Mesendoderm (in vitro differentiated cells): ENCODE results near the gene CDH23.

Source experiments
- DNase-seq: peaks from one replicate; pipeline ENCODE4 v3.0.0; 2013
- H2AK5ac ChIP-seq: 2 replicates; pipeline ENCODE4 v1.6.1; 2013; ENCODE audit warnings: low read length, inconsistent platforms
- H2BK120ac ChIP-seq: 2 replicates; pipeline ENCODE4 v1.6.1; 2013; ENCODE audit warnings: low read depth, mild to moderate bottlenecking, low read length, moderate library complexity, mixed read lengths
- H2BK15ac ChIP-seq: replicated peaks from 2 replicates; pipeline ENCODE4 v1.6.1; 2013; ENCODE audit warnings: low read depth, mild to moderate bottlenecking, moderate library complexity
- H2BK5ac ChIP-seq: 2 replicates; pipeline ENCODE4 v1.6.1; 2013; ENCODE audit warnings: low read length, inconsistent platforms
- H3K18ac ChIP-seq: 2 replicates; pipeline ENCODE4 v1.6.1; 2013; ENCODE audit warnings: mild to moderate bottlenecking, low read length, mixed read lengths
- H3K23ac ChIP-seq: one replicate; pipeline ENCODE4 v1.6.1; 2013; ENCODE audit warnings: low read length
- H3K27ac ChIP-seq: 2 replicates; pipeline ENCODE4 v1.5.1; 2013; ENCODE audit warnings: low read depth, mild to moderate bottlenecking, inconsistent platforms, low read length, moderate library complexity
- H3K27me3 ChIP-seq: 2 replicates; pipeline ENCODE4 v1.6.1; 2013; ENCODE audit warnings: low read length, control low read depth, mild to moderate bottlenecking, inconsistent platforms; ENCODE audit not compliant: insufficient read depth, poor library complexity
- H3K36me3 ChIP-seq: 2 replicates; pipeline ENCODE4 v1.6.1; 2013; ENCODE audit warnings: low read length, inconsistent platforms; ENCODE audit not compliant: control insufficient read depth, insufficient read depth
- H3K4ac ChIP-seq: one replicate; pipeline ENCODE4 v1.6.1; 2013; ENCODE audit warnings: low read depth, mild to moderate bottlenecking, low read length, moderate library complexity
- H3K4me1 ChIP-seq: 2 replicates; pipeline ENCODE4 v1.6.1; 2013; ENCODE audit warnings: low read depth, low read length, inconsistent platforms; ENCODE audit not compliant: control insufficient read depth
- H3K4me2 ChIP-seq: 2 replicates; pipeline ENCODE4 v1.6.1; 2013; ENCODE audit warnings: low read length
- H3K4me3 ChIP-seq: 2 replicates; pipeline ENCODE4 v1.5.1; 2013; ENCODE audit warnings: mild to moderate bottlenecking, low read length
- H3K56ac ChIP-seq: one replicate; pipeline ENCODE4 v1.6.1; 2013; ENCODE audit warnings: low read length
- H3K79me1 ChIP-seq: 2 replicates; pipeline ENCODE4 v1.6.1; 2013; ENCODE audit warnings: low read length, inconsistent platforms
- H3K79me2 ChIP-seq: 2 replicates; pipeline ENCODE4 v1.6.1; 2013; ENCODE audit warnings: mild to moderate bottlenecking, low read length; ENCODE audit not compliant: control insufficient read depth, insufficient read depth
- H3K9ac ChIP-seq: 2 replicates; pipeline ENCODE4 v1.6.1; 2013; ENCODE audit warnings: low read length, inconsistent platforms
- H4K5ac ChIP-seq: one replicate; pipeline ENCODE4 v1.6.1; 2013; ENCODE audit warnings: low read length
- H4K8ac ChIP-seq: one replicate; pipeline ENCODE4 v1.6.1; 2013; ENCODE audit warnings: low read depth, mild to moderate bottlenecking, control low read depth, low read length, moderate library complexity
- WGBS: extraction: QIAGEN DNeasy Blood & Tissue Kit; methylation state at CpG from one replicate; pipeline ENCODE4 v1.1.7; 2013; ENCODE audit warnings: low lambda C conversion rate, missing lambda C conversion rate; ENCODE audit not compliant: insufficient coverage; ENCODE audit errors: extremely low coverage; 5-methylcytosine and 5-hydroxymethylcytosine counted together

The CDH23 gene

DNA sequence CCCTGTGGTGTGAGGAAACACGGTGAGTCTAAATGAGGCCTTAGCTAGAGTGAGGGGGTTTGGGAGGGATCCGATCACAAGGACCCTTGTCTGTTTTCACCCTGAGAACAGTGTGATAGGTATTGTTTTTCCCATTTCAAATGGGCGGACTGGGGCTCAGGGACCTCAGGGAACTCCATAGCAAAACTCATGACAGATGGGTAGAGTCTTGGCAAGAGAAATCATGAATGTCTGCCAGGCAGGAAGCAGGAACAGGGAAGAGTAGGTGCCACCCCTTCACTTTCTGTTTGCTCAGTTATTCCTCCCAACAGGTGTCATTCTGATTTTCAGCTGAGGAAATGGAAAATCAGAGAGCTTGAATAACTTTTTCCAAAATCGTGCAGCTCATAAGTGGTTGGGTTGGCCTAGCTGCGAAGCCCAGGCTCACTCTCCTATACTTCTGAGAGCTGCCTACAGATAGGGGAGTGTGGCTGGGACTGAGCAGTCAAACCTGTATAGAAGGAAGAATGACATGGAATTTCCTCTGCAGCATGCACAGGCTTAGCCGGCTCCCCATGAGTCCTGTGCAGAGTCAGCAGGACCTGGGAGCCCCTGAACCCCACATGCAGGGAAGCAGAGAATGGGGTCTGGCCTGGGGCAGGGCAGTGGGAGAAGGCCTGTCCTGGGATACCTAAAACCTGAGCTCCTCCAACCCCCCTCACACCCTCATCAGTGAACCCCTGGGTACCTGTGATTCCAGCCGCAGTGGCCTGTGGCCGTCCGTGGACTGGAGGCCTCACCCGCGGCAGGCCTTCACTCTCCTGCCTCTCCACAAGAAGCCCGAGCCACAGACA lies 340.5 kb downstream of the CDH23 start:
- no peak overlapping the region for H3K4ac ChIP-seq
- no peak overlapping the region for H3K18ac ChIP-seq
- H3K4me1 ChIP-seq, result no peaks in the 10 kb centered on the region
- no peaks in the 10 kb centered on the region for H3K27me3 ChIP-seq
- no peaks in the 10 kb centered on the region for H3K79me2 ChIP-seq
- H3K9ac ChIP-seq, result no peak overlapping the region
- H3K27ac ChIP-seq, result no peak overlapping the region
- no peaks in the 10 kb centered on the region for H3K79me1 ChIP-seq
- WGBS, result no CpG with 5 or more reads among the region's 12 CpGs
- H4K8ac ChIP-seq, result no peak overlapping the region
- no peak overlapping the region for H2AK5ac ChIP-seq
- H2BK15ac ChIP-seq, result no peak overlapping the region
- H3K36me3 ChIP-seq, result no peaks in the 10 kb centered on the region
- H3K4me2 ChIP-seq, result no peak overlapping the region
- no peak overlapping the region for H3K56ac ChIP-seq
- no peak overlapping the region for H3K4me3 ChIP-seq
- DNase-seq, result no peak
- H3K23ac ChIP-seq, result no peak overlapping the region
- no peak overlapping the region for H4K5ac ChIP-seq
- no peak overlapping the region for H2BK120ac ChIP-seq
- no peak overlapping the region for H2BK5ac ChIP-seq

DNA sequence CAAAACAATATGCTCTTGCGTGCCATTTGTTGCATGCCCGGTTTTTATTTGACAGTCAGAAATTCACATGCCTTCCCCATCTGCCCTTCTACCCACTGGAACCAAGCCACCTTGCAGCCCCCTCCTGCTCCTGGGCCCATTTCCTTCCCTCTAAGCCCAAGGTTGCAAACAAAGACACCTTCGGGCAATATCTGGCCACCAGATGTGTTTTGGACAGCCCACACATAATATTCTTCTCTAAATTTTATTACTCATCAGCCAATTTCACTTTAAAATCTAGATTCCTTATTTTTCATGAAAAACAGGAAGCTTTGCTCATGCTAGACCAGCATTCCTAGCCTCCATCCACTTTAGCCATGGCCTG lies 341.1 kb downstream of the CDH23 start:
- Histone ChIP-seq H4K5ac (no peak overlapping the region), H3K56ac (no peak overlapping the region), H3K4ac (no peak overlapping the region), H2BK15ac (no peak overlapping the region), H4K8ac (no peak overlapping the region), H2BK5ac (no peak overlapping the region), H3K79me2 (no peaks in the 10 kb centered on the region), H2AK5ac (no peak overlapping the region), H3K27ac (no peak overlapping the region), H3K4me1 (no peaks in the 10 kb centered on the region), H3K18ac (no peak overlapping the region), H3K79me1 (no peaks in the 10 kb centered on the region), H3K4me2 (no peak overlapping the region), H3K9ac (no peak overlapping the region), H3K27me3 (no peaks in the 10 kb centered on the region), H3K23ac (no peak overlapping the region), H3K4me3 (no peak overlapping the region), H3K36me3 (no peaks in the 10 kb centered on the region), H2BK120ac (no peak overlapping the region)
- no peak for DNase-seq
- no CpG with 5 or more reads among the region's 3 CpGs for WGBS

DNA sequence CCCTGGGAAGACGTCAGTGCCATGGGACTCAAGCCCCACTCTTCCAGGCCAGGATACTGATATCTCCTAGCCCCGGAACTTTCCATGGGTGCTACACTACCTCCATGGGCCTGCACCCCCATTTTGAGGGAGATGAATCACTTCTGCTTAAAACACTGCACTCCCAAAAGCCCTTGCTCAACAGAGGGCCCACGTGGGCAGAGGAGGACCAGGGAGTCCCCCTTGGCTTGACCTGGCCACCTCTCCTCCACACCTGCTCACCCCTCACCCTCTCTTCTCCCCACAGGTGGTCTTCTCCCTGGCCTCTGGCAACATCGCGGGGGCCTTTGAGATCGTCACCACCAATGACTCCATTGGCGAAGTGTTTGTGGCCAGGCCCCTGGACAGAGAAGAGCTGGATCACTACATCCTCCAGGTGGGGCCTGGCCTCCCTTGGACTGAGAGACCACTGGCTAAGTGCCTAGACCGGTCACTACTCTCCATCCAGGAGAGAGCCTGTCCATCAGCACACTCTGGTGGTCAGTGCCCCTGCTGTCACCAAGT lies 342.7 kb downstream of the CDH23 start:
- H3K4me1 ChIP-seq, result no peaks in the 10 kb centered on the region
- no peaks in the 10 kb centered on the region for H3K36me3 ChIP-seq
- no peak overlapping the region for H3K4me2 ChIP-seq
- H3K18ac ChIP-seq, result no peak overlapping the region
- H3K4me3 ChIP-seq, result no peak overlapping the region
- no peak overlapping the region for H3K27ac ChIP-seq
- no peak overlapping the region for H3K23ac ChIP-seq
- H3K79me2 ChIP-seq, result no peaks in the 10 kb centered on the region
- H4K8ac ChIP-seq, result no peak overlapping the region
- no peak overlapping the region for H3K56ac ChIP-seq
- H3K4ac ChIP-seq, result no peak overlapping the region
- H2BK120ac ChIP-seq, result no peak overlapping the region
- no peak overlapping the region for H4K5ac ChIP-seq
- no CpG with 5 or more reads among the region's 8 CpGs for WGBS
- H3K27me3 ChIP-seq, result no peaks in the 10 kb centered on the region
- no peak overlapping the region for H3K9ac ChIP-seq
- no peak overlapping the region for H2BK15ac ChIP-seq
- no peaks in the 10 kb centered on the region for H3K79me1 ChIP-seq
- H2BK5ac ChIP-seq, result no peak overlapping the region
- no peak for DNase-seq
- H2AK5ac ChIP-seq, result no peak overlapping the region

DNA sequence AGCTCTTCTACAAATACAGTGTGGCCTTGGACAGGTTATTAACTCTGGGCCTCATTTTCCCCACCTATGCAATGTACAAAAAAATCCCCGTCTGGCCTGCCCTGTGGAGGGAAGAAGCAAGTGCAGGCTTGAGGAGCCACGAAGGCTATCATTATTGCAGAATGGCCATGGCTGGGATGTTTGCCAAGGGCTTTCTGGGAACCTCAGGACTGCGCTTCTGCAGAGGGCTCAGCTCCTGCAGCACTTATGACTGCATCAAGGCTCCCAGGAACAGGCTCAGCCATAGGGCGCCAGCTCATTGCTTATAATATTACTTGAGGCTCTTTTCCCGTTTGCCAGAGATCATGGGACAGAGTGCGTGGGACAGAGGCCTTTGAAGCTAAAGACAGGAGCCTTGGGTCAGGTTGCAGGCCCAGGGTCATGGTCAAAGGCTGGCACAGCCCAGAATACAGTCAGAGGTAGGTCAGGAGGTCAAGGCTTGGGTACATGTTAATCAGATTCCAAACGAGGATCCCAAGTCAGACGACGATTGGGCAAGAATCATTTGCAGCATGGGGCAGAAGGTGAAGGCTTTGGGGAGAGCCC lies 343.4 kb downstream of the CDH23 start:
- Histone ChIP-seq H3K27me3 (no peaks in the 10 kb centered on the region), H3K4me1 (no peaks in the 10 kb centered on the region), H3K4me3 (no peak overlapping the region), H3K79me1 (no peaks in the 10 kb centered on the region), H3K23ac (no peak overlapping the region), H2BK15ac (no peak overlapping the region), H2BK120ac (no peak overlapping the region), H2AK5ac (no peak overlapping the region), H3K9ac (no peak overlapping the region), H4K8ac (no peak overlapping the region), H3K56ac (no peak overlapping the region), H3K18ac (no peak overlapping the region), H2BK5ac (no peak overlapping the region), H3K36me3 (no peaks in the 10 kb centered on the region), H3K79me2 (no peaks in the 10 kb centered on the region), H3K4ac (no peak overlapping the region), H3K4me2 (no peak overlapping the region), H3K27ac (no peak overlapping the region), H4K5ac (no peak overlapping the region)
- WGBS, result no CpG with 5 or more reads among the region's 9 CpGs
- no peak for DNase-seq

GRCh38 chr10:71741029-71741428 lies 344.3 kb downstream of the CDH23 start:
- Histone ChIP-seq H3K4me3 (no peak overlapping the region), H4K5ac (no peak overlapping the region), H3K4ac (no peak overlapping the region), H2BK5ac (no peak overlapping the region), H3K4me2 (no peak overlapping the region), H3K27ac (no peak overlapping the region), H2BK15ac (no peak overlapping the region), H3K23ac (no peak overlapping the region), H3K79me2 (no peaks in the 10 kb centered on the region), H2AK5ac (no peak overlapping the region), H2BK120ac (no peak overlapping the region), H3K36me3 (no peaks in the 10 kb centered on the region), H3K27me3 (no peaks in the 10 kb centered on the region), H4K8ac (no peak overlapping the region), H3K9ac (no peak overlapping the region), H3K56ac (no peak overlapping the region), H3K79me1 (no peaks in the 10 kb centered on the region), H3K18ac (no peak overlapping the region), H3K4me1 (no peaks in the 10 kb centered on the region)
- WGBS, result no CpG with 5 or more reads among the region's 4 CpGs
- DNase-seq, result no peak
